Activated T-helper 9 cell treated with anti-CD3 and anti-CD28 coated beads, Interleukin-2, amount 50 U/mL, for 16 hours (primary cell): ENCODE data around the gene CAP1.

Experiments used
- DNase-seq: peaks from one replicate; pipeline ENCODE4 v3.0.0-alpha.2; 2020; ENCODE audit warnings: low read depth

Gene CAP1

GRCh38 chr1:40096977-40097782 is 56.7 kb downstream of the CAP1 start, which contains the start of gene PPT1:
Gene PPT1 (minus strand): TSS chr1:40097252. CDS start chr1:40097238, 14 bp downstream.
- DNase-seq, result peak; percentile 69

GRCh38 chr1:40102038-40102437 is 61.5 kb downstream of the CAP1 start:
- no peak for DNase-seq

- DNase-seq, result no peak
These were observed 62.4 kb downstream of the CAP1 start for GRCh38 chr1:40102896-40103295.

- no peak for DNase-seq
These were observed 64.5 kb downstream of the CAP1 start for GRCh38 chr1:40105028-40105427.

- no peak for DNase-seq
These were observed 66.9 kb downstream of the CAP1 start for GRCh38 chr1:40107290-40107959.

GRCh38 chr1:40110389-40110788 is 69.9 kb downstream of the CAP1 start:
- DNase-seq, result no peak

GRCh38 chr1:40114400-40114799 is 73.9 kb downstream of the CAP1 start:
- DNase-seq, result no peak

- no peak for DNase-seq
These were observed 79.6 kb downstream of the CAP1 start for GRCh38 chr1:40120128-40120527.
